HepG2 (cell line): ENCODE results near the gene LINC00237. TPM values are rescaled to one million over a fixed set of nuclear protein-coding genes. Genes with fewer than 3 reads are reported as not detected.
A peak's percentile ranks its signal among the peaks of the same experiment; 100 is the strongest.

Source experiments
- ATF7-NPFF ChIP-seq: sonication (generic); formaldehyde crosslinking; IDR thresholded peaks from 2 replicates; pipeline ENCODE4 v1.8.1; 2023; ENCODE audit warnings: mild to moderate bottlenecking, low read depth, missing genetic modification reagents, moderate library complexity
- DBP ChIP-seq: sonication (generic); formaldehyde crosslinking; IDR thresholded peaks from 2 replicates; pipeline ENCODE4 v1.4.0; 2020; ENCODE audit warnings: missing genetic modification reagents; ENCODE audit errors: not compliant biosample characterization
- DPF2 ChIP-seq: sonication (generic); formaldehyde crosslinking; IDR thresholded peaks from 2 replicates; pipeline ENCODE4 v1.4.0; 2020; ENCODE audit warnings: mild to moderate bottlenecking, low read depth, missing genetic modification reagents, borderline replicate concordance
- ERF ChIP-seq: IDR thresholded peaks from 2 replicates; pipeline ENCODE4 v1.6.1; 2018; ENCODE audit warnings: missing biosample characterization, missing genetic modification reagents
- ETV6 ChIP-seq: sonication (generic); formaldehyde crosslinking; conservative IDR thresholded peaks from 2 replicates; pipeline ENCODE4 v1.4.0; 2020; ENCODE audit warnings: missing genetic modification reagents
- HMG20A ChIP-seq: IDR thresholded peaks from 2 replicates; pipeline ENCODE4 v1.6.1; 2016; ENCODE audit warnings: borderline replicate concordance
- HMGXB3 ChIP-seq: sonication (generic); formaldehyde crosslinking; IDR thresholded peaks from 2 replicates; pipeline ENCODE4 v1.4.0; 2020; ENCODE audit warnings: missing genetic modification reagents, borderline replicate concordance
- ISX ChIP-seq: sonication (generic); formaldehyde crosslinking; conservative IDR thresholded peaks from 2 replicates; pipeline ENCODE4 v1.5.0; 2020; ENCODE audit warnings: missing genetic modification reagents
- PRDM15 ChIP-seq: sonication (generic); formaldehyde crosslinking; IDR thresholded peaks from 2 replicates; pipeline ENCODE4 v1.4.0; 2020; ENCODE audit warnings: missing genetic modification reagents
- SMAD3 ChIP-seq: sonication (generic); formaldehyde crosslinking; IDR thresholded peaks from 2 replicates; pipeline ENCODE4 v1.4.0; 2020; ENCODE audit warnings: missing genetic modification reagents
- SP2 ChIP-seq: sonication (generic); formaldehyde crosslinking; IDR thresholded peaks from 2 replicates; pipeline ENCODE4 v1.5.1; 2020; ENCODE audit warnings: mild to moderate bottlenecking, missing genetic modification reagents
- SRSF4 ChIP-seq: fragments of 200-400 bp; formaldehyde crosslinking; IDR thresholded peaks from one replicate; pipeline ENCODE4 v1.6.1; 2018; ENCODE audit warnings: mild to moderate bottlenecking, low read depth, low read length, moderate library complexity; ENCODE audit not compliant: poor library complexity, severe bottlenecking
- TBL1XR1 ChIP-seq: fragments of 150-350 bp; IDR thresholded peaks from 2 replicates; pipeline ENCODE4 v1.6.1; 2014; ENCODE audit warnings: borderline replicate concordance, low read length; ENCODE audit not compliant: partially characterized antibody
- XRCC5 ChIP-seq: fragments of 200-400 bp; formaldehyde crosslinking; optimal IDR thresholded peaks from 2 replicates; pipeline ENCODE3; 2017; ENCODE audit warnings: mild to moderate bottlenecking, low read length
- ZNF24 ChIP-seq: fragments of 450-650 bp; IDR thresholded peaks from 2 replicates; pipeline ENCODE4 v1.6.1; 2017; ENCODE audit warnings: antibody characterized with exemption, mild to moderate bottlenecking
- ZNF33B ChIP-seq: sonication (generic); formaldehyde crosslinking; IDR thresholded peaks from 2 replicates; pipeline ENCODE4 v1.5.1; 2020; ENCODE audit warnings: mild to moderate bottlenecking, missing genetic modification reagents
- ZNF530 ChIP-seq: sonication (generic); formaldehyde crosslinking; IDR thresholded peaks from 2 replicates; pipeline ENCODE4 v1.5.0; 2020; ENCODE audit warnings: low read depth, mild to moderate bottlenecking, missing genetic modification reagents
- ZNF569 ChIP-seq: sonication (generic); formaldehyde crosslinking; IDR thresholded peaks from 2 replicates; pipeline ENCODE4 v1.5.0; 2020; ENCODE audit warnings: mild to moderate bottlenecking, missing genetic modification reagents, moderate library complexity, borderline replicate concordance
- ZNF670 ChIP-seq: sonication (generic); formaldehyde crosslinking; IDR thresholded peaks from 2 replicates; pipeline ENCODE4 v1.8.0; 2022; ENCODE audit warnings: mild to moderate bottlenecking, missing genetic modification reagents, borderline replicate concordance
- ZNF790 ChIP-seq: sonication (generic); formaldehyde crosslinking; IDR thresholded peaks from 2 replicates; pipeline ENCODE4 v1.8.0; 2022; ENCODE audit warnings: missing genetic modification reagents, mild to moderate bottlenecking, borderline replicate concordance
- ZNF816 ChIP-seq: sonication (generic); formaldehyde crosslinking; IDR thresholded peaks from 2 replicates; pipeline ENCODE4 v1.8.0; 2022; ENCODE audit warnings: missing genetic modification reagents, mild to moderate bottlenecking, borderline replicate concordance
- ZSCAN22 ChIP-seq: sonication (generic); formaldehyde crosslinking; IDR thresholded peaks from 2 replicates; pipeline ENCODE4 v1.4.0; 2020; ENCODE audit warnings: mild to moderate bottlenecking, missing genetic modification reagents
- polyA plus RNA-seq, 8 experiments: library from polyadenylated mRNA; depleted of rRNA in 3 of 8; stranded (reverse) in 7 of 8; unstranded in 1 of 8; fragments of >200 nt; fragmentation: Illumina TruSeq in 4 of 8; extraction: Trizol in 4 of 8; gene quantifications; 2 replicates each; pipeline versions ENCODE4 v1.2.1 to v1.2.3, GENCODE V29; 2011 to 2016; ENCODE audit warnings: low read depth in 4 of 8, missing spikeins in 1 of 8, mixed read lengths in 1 of 8; ENCODE audit not compliant: insufficient read depth in 1 of 8
- total RNA-seq, 5 experiments: library from RNA; depleted of rRNA; stranded (reverse); fragments of >200 nt; fragmentation: Illumina TruSeq; extraction: Trizol; gene quantifications; 2 replicates each; pipeline ENCODE4 v1.2.3, GENCODE V29; 2016; ENCODE audit warnings: low read depth in 1 of 5

LINC00237 gene
- total and polyA plus RNA-seq, 2 of the 13 experiments (the other 11 are each of a cell fraction or from before 2014, with no cell fraction given): not detected

GRCh38 chr20:21134883-21135493 is 28.8 kb upstream of the LINC00237 start (continued):
- TF ChIP-seq HMGXB3 (peak; percentile 88; the same call in 1 of the 2 replicates), SP2 (CRISPR knock-in tag) (no peak), ETV6 (CRISPR knock-in tag) (no peak), PRDM15 (peak; percentile 71; the same call in 1 of the 2 replicates), ZNF569 (CRISPR knock-in tag) (no peak), SRSF4 (no peak), ZNF816 (CRISPR knock-in tag) (no peak), DPF2 (CRISPR knock-in tag) (peak; percentile 98), HMG20A (CRISPR knock-in tag) (peak; percentile 100), ZSCAN22 (CRISPR knock-in tag) (0 out of 2 replicates have a peak, but pooled peaks have one; percentile 50), ERF (CRISPR knock-in tag) (peak; percentile 88), DBP (CRISPR knock-in tag) (no peak), XRCC5 (peak; percentile 67), ZNF530 (CRISPR knock-in tag) (no peak), ISX (CRISPR knock-in tag) (no peak), ZNF790 (CRISPR knock-in tag) (no peak), TBL1XR1 (peak; percentile 87), ZNF670 (CRISPR knock-in tag) (no peak; the same call in 1 of the 2 replicates), SMAD3 (CRISPR knock-in tag) (peak; percentile 90), ZNF24 (peak; percentile 73; the same call in 1 of the 2 replicates), ZNF33B (CRISPR knock-in tag) (peak; percentile 51; the same call in 1 of the 2 replicates), ATF7-NPFF (no peak)
